Measurements from ENCODE around the gene FAM107B. TPM values are rescaled to one million over a fixed set of nuclear protein-coding genes. Genes with fewer than 3 reads are reported as not detected.

Gene FAM107B
- total and polyA plus RNA-seq, 2 of the 4 experiments (the other 2 are of a cell fraction) = 26.4 to 27.1 TPM

DNA sequence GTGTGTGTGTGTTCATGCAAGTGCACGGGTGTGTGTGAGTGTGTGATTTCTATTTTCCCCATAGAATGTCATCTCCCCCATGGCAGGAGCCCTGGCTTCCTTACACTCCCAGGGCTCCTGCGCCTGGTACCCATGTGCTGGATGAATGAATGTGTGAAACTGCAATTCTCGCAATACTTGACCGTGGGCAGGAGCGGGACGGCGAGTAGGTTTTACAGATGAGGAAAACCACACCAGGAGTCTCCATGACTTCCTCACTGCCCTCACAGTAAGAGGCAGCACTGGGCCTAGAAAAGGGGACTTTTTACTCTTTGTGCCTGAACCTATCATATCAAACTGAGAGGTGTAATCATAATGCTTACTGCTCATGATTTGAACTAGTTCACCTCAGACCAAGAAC lies 276.4 kb downstream of the FAM107B start:
- no peak overlapping the region for H3K23ac ChIP-seq (ENCODE audit: low read depth, low read length)
- no peak overlapping the region for H3K4me3 ChIP-seq (ENCODE audit: insufficient read depth, low read depth, low read length)
- BruUV-seq (replicated peaks) = no TSS peak
- no peak overlapping the region for H3K56ac ChIP-seq (ENCODE audit: extremely low read depth, insufficient read depth, low read length)
- DNase-seq (no peak), ATAC-seq (ENCODE audit: low read depth) (no peak)
- no peaks in the 10 kb centered on the region for H3K9me3 ChIP-seq (ENCODE audit: control insufficient read depth, insufficient read depth, low read length)
- in situ Hi-C loops (cut with MboI; ENCODE audit: low sequenced_read_pairs) (no loop called here), intact Hi-C loops (cut with micrococcal nuclease) (loop anchor here (5.0 kb wide), 1 partner anchor 104 kb away; no protein-coding TSS in a partner anchor), dilution Hi-C loops (cut with HindIII; ENCODE audit: low sequenced_read_pairs, unreplicated experiment) (no loop called here)
- H2AK5ac ChIP-seq (ENCODE audit: low read depth, low read length) = peak overlapping the region; percentile 49
- no peaks in the 10 kb centered on the region for H3K9me1 ChIP-seq (ENCODE audit: insufficient read depth, low read length)
- no CpG with 5 or more reads among the region's 7 CpGs for WGBS, 2 experiments (ENCODE audit: extremely low coverage in 2 of 2, insufficient read length in 1 of 2)
- H3K36me3 ChIP-seq (ENCODE audit: control insufficient read depth, insufficient read depth, low read length) = no peaks in the 10 kb centered on the region
- H4K20me1 ChIP-seq (ENCODE audit: insufficient read depth, low read length) = no peaks in the 10 kb centered on the region
- H2AFZ ChIP-seq (replicated peaks; ENCODE audit: low read length, poor library complexity) = no peak overlapping the region
- peak overlapping the region; percentile 13; the same call in 1 of the 2 replicates for H3K4ac ChIP-seq (ENCODE audit: low read depth, low read length)
- POLR2A ChIA-PET (ENCODE audit: unreplicated experiment) = no interaction called here
- 0 out of 4 replicates have a peak overlapping the region, but pooled peaks of 1 of the 2 experiments have one; percentile 32 for H4K8ac ChIP-seq (ENCODE audit: low read depth in 2 of 2, low read length in 2 of 2)
- H2BK20ac ChIP-seq (ENCODE audit: low read depth, low read length) = no peak overlapping the region
- H3K18ac ChIP-seq (ENCODE audit: low read depth, low read length) = no peak overlapping the region
- no peak overlapping the region for H2BK120ac ChIP-seq (ENCODE audit: low read depth, low read length)
- no peak overlapping the region; the same call in 1 of the 2 replicates for H4K91ac ChIP-seq (ENCODE audit: insufficient read depth, low read depth, low read length)
- H2BK15ac ChIP-seq (ENCODE audit: low read depth, low read length) = peak overlapping the region; percentile 41; the same call in 1 of the 3 replicates
- H3K27me3 ChIP-seq (ENCODE audit: control insufficient read depth, insufficient read depth, low read length) = no peaks in the 10 kb centered on the region
- no peak overlapping the region for H3K14ac ChIP-seq (replicated peaks; ENCODE audit: low read depth, low read length)
- H3K9ac ChIP-seq (ENCODE audit: low read depth, low read length) = no peak overlapping the region
- H3K79me1 ChIP-seq (ENCODE audit: low read depth in 1 of 2, low read length in 2 of 2) = peaks cover 5% of the 10 kb centered on the region in 2 experiments; a peak in 1 of 4 replicates
- CTCF ChIA-PET = interaction anchor here (0.7 kb wide), 1 partner anchor 20 kb away, joined by 4 read pairs; no protein-coding TSS in a partner anchor
- no peak overlapping the region; the same call in 1 of the 2 replicates for H4K5ac ChIP-seq (ENCODE audit: low read depth, low read length)
- no peak overlapping the region for H3K4me2 ChIP-seq (ENCODE audit: low read depth, low read length)
- no peak overlapping the region for H2AK9ac ChIP-seq (replicated peaks; ENCODE audit: low read depth, low read length, poor library complexity)
- TF ChIP-seq CHD1 (IDR thresholded peaks at IDR 0.05; ENCODE audit: low read depth, low read length) (no peak), MAZ (IDR thresholded peaks at IDR 0.05; ENCODE audit: borderline replicate concordance, low read depth, low read length) (no peak), RCOR1 (IDR thresholded peaks at IDR 0.05; ENCODE audit: insufficient replicate concordance, low read length) (no peak), NFE2L2 (IDR thresholded peaks at IDR 0.05; ENCODE audit: low read depth, low read length) (no peak), RFX5 (IDR thresholded peaks at IDR 0.05; ENCODE audit: low read depth, low read length) (no peak), BHLHE40 (IDR thresholded peaks at IDR 0.05; ENCODE audit: low read depth, low read length) (no peak), MXI1 (IDR thresholded peaks at IDR 0.05; ENCODE audit: borderline replicate concordance, low read depth, low read length) (no peak), SMC3 (IDR thresholded peaks at IDR 0.05; ENCODE audit: low read depth, low read length) (no peak), FOS (IDR thresholded peaks at IDR 0.05; ENCODE audit: low read depth, low read length) (no peak), RAD21 (IDR thresholded peaks at IDR 0.05; ENCODE audit: low read length) (no peak), CEBPB (IDR thresholded peaks at IDR 0.05; ENCODE audit: low read depth, low read length) (no peak), MAFK (IDR thresholded peaks at IDR 0.05; ENCODE audit: low read depth, low read length) (no peak)
- TF ChIP-seq, protein P1, sequence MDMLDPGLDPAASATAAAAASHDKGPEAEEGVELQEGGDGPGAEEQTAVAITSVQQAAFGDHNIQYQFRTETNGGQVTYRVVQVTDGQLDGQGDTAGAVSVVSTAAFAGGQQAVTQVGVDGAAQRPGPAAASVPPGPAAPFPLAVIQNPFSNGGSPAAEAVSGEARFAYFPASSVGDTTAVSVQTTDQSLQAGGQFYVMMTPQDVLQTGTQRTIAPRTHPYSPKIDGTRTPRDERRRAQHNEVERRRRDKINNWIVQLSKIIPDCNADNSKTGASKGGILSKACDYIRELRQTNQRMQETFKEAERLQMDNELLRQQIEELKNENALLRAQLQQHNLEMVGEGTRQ (IDR thresholded peaks at IDR 0.05; ENCODE audit: low read depth, low read length) = no peak
- TF ChIP-seq, protein P2, sequence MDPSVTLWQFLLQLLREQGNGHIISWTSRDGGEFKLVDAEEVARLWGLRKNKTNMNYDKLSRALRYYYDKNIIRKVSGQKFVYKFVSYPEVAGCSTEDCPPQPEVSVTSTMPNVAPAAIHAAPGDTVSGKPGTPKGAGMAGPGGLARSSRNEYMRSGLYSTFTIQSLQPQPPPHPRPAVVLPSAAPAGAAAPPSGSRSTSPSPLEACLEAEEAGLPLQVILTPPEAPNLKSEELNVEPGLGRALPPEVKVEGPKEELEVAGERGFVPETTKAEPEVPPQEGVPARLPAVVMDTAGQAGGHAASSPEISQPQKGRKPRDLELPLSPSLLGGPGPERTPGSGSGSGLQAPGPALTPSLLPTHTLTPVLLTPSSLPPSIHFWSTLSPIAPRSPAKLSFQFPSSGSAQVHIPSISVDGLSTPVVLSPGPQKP (IDR thresholded peaks at IDR 0.05; ENCODE audit: borderline replicate concordance, low read depth, low read length) = no peak
- H3K27ac ChIP-seq (ENCODE audit: insufficient read depth, low read length) = no peak overlapping the region
- peaks cover 7% of the 10 kb centered on the region; the same call in 1 of the 2 replicates for H3K4me1 ChIP-seq (ENCODE audit: control insufficient read depth, insufficient read depth, low read length)
- H2BK5ac ChIP-seq (ENCODE audit: low read depth, low read length, poor library complexity, severe bottlenecking) = no peak overlapping the region

All from IMR-90 (cell line).